Prostate gland (tissue), 2 donors: ENCODE data around the gene LIG1. TPM values are rescaled to one million over a fixed set of nuclear protein-coding genes. Genes with fewer than 3 reads are reported as not detected.

ENCODE experiments used
- DNase-seq: peaks from one replicate; pipeline ENCODE4 v3.0.0-alpha.2; 2019; ENCODE audit warnings: low spot score
- H3K27ac ChIP-seq, 2 donors: fragments of 200-600 bp; sonication (generic); 2 replicates each; pipeline ENCODE4 v1.5.1; 2017 to 2019
- H3K27me3 ChIP-seq: fragments of 200-600 bp; sonication (generic); replicated peaks from 2 replicates; pipeline ENCODE4 v1.5.1; 2019; ENCODE audit not compliant: insufficient read depth
- H3K36me3 ChIP-seq, 2 donors: fragments of 200-600 bp; sonication (generic); 1 replicate in 1 of 2; 2 replicates in 1 of 2; pipeline versions ENCODE4 v1.5.1 to v1.8.1; 2017 to 2019
- H3K4me1 ChIP-seq: fragments of 200-600 bp; sonication (generic); replicated peaks from 2 replicates; pipeline ENCODE4 v1.5.1; 2019
- H3K4me3 ChIP-seq, 2 donors: fragments of 200-600 bp; sonication (generic); 2 replicates each; pipeline ENCODE4 v1.5.1; 2017 to 2019
- H3K9me3 ChIP-seq: fragments of 200-600 bp; sonication (generic); 2 replicates; pipeline ENCODE4 v1.5.1; 2017
- POLR2A ChIP-seq: fragments of 450-650 bp; IDR thresholded peaks from one replicate; pipeline ENCODE4 v1.6.1; 2016; ENCODE audit warnings: antibody characterized with exemption, mild to moderate bottlenecking
- POLR2AphosphoS5 ChIP-seq: sonication (generic); formaldehyde crosslinking; IDR thresholded peaks from one replicate; pipeline ENCODE4 v1.6.1; 2017; ENCODE audit warnings: antibody characterized with exemption
- WGBS: methylation state at CpG from one replicate; pipeline ENCODE4 v1.1.5; 2018; 5-methylcytosine and 5-hydroxymethylcytosine counted together
- intact Hi-C: fragments of 100-400 bp; cut with DNase I; formaldehyde crosslinking; loops from one replicate; pipeline ENCODE4 v1.14.2; 2022
- total RNA-seq, 2 donors: library from RNA; depleted of rRNA; stranded (reverse); fragments of >200 nt; gene quantifications; one replicate each; pipeline ENCODE4 v1.1.0, GENCODE V29; 2016
- TF ChIP-seq, protein P1 (sequence below), 4 experiments: fragments of 200-600 bp in 2 of 4; fragments of 450-650 bp in 2 of 4; sonication (generic) in 2 of 4; IDR thresholded peaks; 1 replicate in 3 of 4; 2 replicates in 1 of 4; pipeline ENCODE4 v1.5.1; 2016 to 2019; ENCODE audit warnings: antibody characterized with exemption in 4 of 4, mild to moderate bottlenecking in 2 of 4, moderate library complexity in 2 of 4

The LIG1 gene
- total RNA-seq, 2 donors from 2014 or later, result 30.6 to 58.7 TPM

DNA sequence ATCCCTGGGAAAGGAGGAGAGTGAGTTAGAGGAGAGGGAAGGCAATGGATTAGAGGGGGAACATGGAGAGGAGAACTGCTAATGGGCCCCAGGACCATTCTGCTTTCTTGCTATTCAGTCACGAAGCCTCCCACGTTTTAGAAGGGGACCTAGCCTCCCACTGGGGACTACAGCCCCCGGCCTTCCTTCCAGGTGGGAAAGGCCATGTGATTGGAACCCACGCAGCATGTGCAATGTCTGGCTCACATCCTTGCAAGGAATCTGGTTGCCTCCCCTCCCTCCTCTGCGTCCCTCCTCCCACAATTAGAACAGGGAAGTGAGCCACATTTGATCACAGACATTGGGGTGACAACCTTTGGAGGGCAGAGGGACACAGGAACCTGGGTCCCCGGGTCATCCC lies 37.0 kb downstream of the LIG1 start:
- Histone ChIP-seq H3K4me3 (no peak overlapping the region), H3K4me1 (no peaks in the 10 kb centered on the region), H3K9me3 (no peaks in the 10 kb centered on the region), H3K27me3 (no peaks in the 10 kb centered on the region), H3K27ac (no peak overlapping the region), H3K36me3 (no peaks in the 10 kb centered on the region)
- TF ChIP-seq POLR2AphosphoS5 (no peak), POLR2A (no peak)
- TF ChIP-seq, protein P1, sequence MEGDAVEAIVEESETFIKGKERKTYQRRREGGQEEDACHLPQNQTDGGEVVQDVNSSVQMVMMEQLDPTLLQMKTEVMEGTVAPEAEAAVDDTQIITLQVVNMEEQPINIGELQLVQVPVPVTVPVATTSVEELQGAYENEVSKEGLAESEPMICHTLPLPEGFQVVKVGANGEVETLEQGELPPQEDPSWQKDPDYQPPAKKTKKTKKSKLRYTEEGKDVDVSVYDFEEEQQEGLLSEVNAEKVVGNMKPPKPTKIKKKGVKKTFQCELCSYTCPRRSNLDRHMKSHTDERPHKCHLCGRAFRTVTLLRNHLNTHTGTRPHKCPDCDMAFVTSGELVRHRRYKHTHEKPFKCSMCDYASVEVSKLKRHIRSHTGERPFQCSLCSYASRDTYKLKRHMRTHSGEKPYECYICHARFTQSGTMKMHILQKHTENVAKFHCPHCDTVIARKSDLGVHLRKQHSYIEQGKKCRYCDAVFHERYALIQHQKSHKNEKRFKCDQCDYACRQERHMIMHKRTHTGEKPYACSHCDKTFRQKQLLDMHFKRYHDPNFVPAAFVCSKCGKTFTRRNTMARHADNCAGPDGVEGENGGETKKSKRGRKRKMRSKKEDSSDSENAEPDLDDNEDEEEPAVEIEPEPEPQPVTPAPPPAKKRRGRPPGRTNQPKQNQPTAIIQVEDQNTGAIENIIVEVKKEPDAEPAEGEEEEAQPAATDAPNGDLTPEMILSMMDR (IDR thresholded peaks at IDR 0.05), result no peak
- no peak for DNase-seq
- intact Hi-C loops, result no loop called here
- 91% methylated on average over 6 of the region's 6 CpGs for WGBS

GRCh38 chr19:48127561-48127960 lies 42.6 kb downstream of the LIG1 start:
- no peak overlapping the region for H3K27ac ChIP-seq
- H3K36me3 ChIP-seq, result peaks cover 0 to 7% of the 10 kb centered on the region in 2 donors
- 98% methylated on average over 6 of the region's 6 CpGs for WGBS
- no peaks in the 10 kb centered on the region for H3K27me3 ChIP-seq
- H3K4me1 ChIP-seq, result no peaks in the 10 kb centered on the region
- intact Hi-C loops, result no loop called here
- TF ChIP-seq, protein P1 (IDR thresholded peaks at IDR 0.05), result no peak
- TF ChIP-seq POLR2A, result no peak
- TF ChIP-seq POLR2AphosphoS5, result no peak
- no peak overlapping the region for H3K4me3 ChIP-seq
- H3K9me3 ChIP-seq, result no peaks in the 10 kb centered on the region
- no peak for DNase-seq

- DNase-seq, result no peak
- TF ChIP-seq POLR2A, result no peak
- no peak for TF ChIP-seq POLR2AphosphoS5
- TF ChIP-seq, protein P1 (IDR thresholded peaks at IDR 0.05), result no peak
- H3K27ac ChIP-seq, result no peak overlapping the region
- H3K27me3 ChIP-seq, result no peaks in the 10 kb centered on the region
- peaks cover 0 to 7% of the 10 kb centered on the region in 2 donors for H3K36me3 ChIP-seq
- no peak overlapping the region for H3K4me3 ChIP-seq
- H3K4me1 ChIP-seq, result no peaks in the 10 kb centered on the region
- WGBS, result 45% methylated on average over 12 of the region's 12 CpGs
- intact Hi-C loops, result no loop called here
- no peaks in the 10 kb centered on the region for H3K9me3 ChIP-seq
Observed at GRCh38 chr19:48123907-48124651, 46.1 kb downstream of the LIG1 start.

GRCh38 chr19:48122421-48122820 lies 47.7 kb downstream of the LIG1 start:
- TF ChIP-seq POLR2AphosphoS5 (no peak), POLR2A (no peak)
- TF ChIP-seq, protein P1 (IDR thresholded peaks at IDR 0.05), result no peak
- H3K27ac ChIP-seq, result no peak overlapping the region
- H3K4me1 ChIP-seq, result no peaks in the 10 kb centered on the region
- H3K27me3 ChIP-seq, result no peaks in the 10 kb centered on the region
- H3K9me3 ChIP-seq, result no peaks in the 10 kb centered on the region
- no peak overlapping the region for H3K4me3 ChIP-seq
- peaks cover 0 to 1% of the 10 kb centered on the region in 2 donors for H3K36me3 ChIP-seq
- intact Hi-C loops, result no loop called here
- 74% methylated on average over 14 of the region's 14 CpGs for WGBS
- DNase-seq, result no peak

DNA sequence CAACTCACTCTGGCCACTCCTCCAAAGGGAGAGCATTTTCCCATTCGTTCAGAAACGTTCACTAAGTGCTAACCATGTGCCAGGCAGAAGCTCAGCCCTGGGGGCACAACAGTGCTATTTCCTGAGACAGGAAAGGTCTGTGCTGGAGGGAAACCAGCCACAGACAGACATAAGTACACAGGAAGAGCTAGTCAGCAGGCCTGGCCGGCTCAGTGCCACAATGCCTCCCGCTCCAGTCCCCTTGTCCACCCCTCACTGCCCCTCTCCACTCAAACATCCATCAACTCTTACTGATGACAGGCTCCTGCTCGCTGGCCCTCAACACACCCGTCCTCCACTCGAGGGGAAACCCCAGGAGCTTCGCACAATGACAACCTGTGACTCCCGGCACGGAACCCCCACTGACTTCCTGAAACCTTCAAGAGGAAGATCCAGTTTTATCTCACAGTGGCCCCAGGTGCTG lies 48.2 kb downstream of the LIG1 start:
- H3K27me3 ChIP-seq, result no peaks in the 10 kb centered on the region
- no peak overlapping the region for H3K4me3 ChIP-seq
- TF ChIP-seq POLR2AphosphoS5 (peak; percentile 7), POLR2A (no peak)
- TF ChIP-seq, protein P1 (IDR thresholded peaks at IDR 0.05), result no peak
- intact Hi-C loops, result no loop called here
- 45% methylated on average over 10 of the region's 10 CpGs for WGBS
- H3K27ac ChIP-seq, result no peak overlapping the region
- no peaks in the 10 kb centered on the region for H3K4me1 ChIP-seq
- no peaks in the 10 kb centered on the region for H3K36me3 ChIP-seq
- peak; percentile 24 for DNase-seq
- H3K9me3 ChIP-seq, result no peaks in the 10 kb centered on the region
